T1000 (cell line): Measurements from ENCODE around the gene RBCK1.

ENCODE experiments used
- DNase-seq: peaks from one replicate; lab custom pipeline; 2025; ENCODE audit warnings: mixed read lengths; lab: John Stamatoyannopoulos, UW

Gene RBCK1

GRCh38 chr20:418858-419365 lies 10.8 kb downstream of the RBCK1 start:
- no peak for DNase-seq

- DNase-seq, result no peak
Observed at GRCh38 chr20:419556-420165, 11.6 kb downstream of the RBCK1 start.

- no peak for DNase-seq
Observed at GRCh38 chr20:420166-420620, 12.1 kb downstream of the RBCK1 start.

- DNase-seq, result no peak
Observed at GRCh38 chr20:420721-421574, 12.8 kb downstream of the RBCK1 start.

- DNase-seq, result no peak
Observed at GRCh38 chr20:421685-422250, 13.7 kb downstream of the RBCK1 start.

GRCh38 chr20:426566-426965 lies 18.5 kb downstream of the RBCK1 start:
- DNase-seq, result no peak

- no peak for DNase-seq
Observed at GRCh38 chr20:427401-427800, 19.3 kb downstream of the RBCK1 start.

GRCh38 chr20:427849-428657 lies 20.0 kb downstream of the RBCK1 start:
- no peak for DNase-seq

GRCh38 chr20:428658-429200 lies 20.6 kb downstream of the RBCK1 start:
- no peak for DNase-seq

- no peak for DNase-seq
Observed at GRCh38 chr20:430091-430999, 22.2 kb downstream of the RBCK1 start.

- no peak for DNase-seq
Observed at GRCh38 chr20:431012-431904, 23.2 kb downstream of the RBCK1 start.

- no peak for DNase-seq
Observed at GRCh38 chr20:432208-432607, 24.1 kb downstream of the RBCK1 start.

GRCh38 chr20:432677-433299 lies 24.7 kb downstream of the RBCK1 start:
- no peak for DNase-seq

GRCh38 chr20:433300-433975 lies 25.3 kb downstream of the RBCK1 start:
- DNase-seq, result no peak

- DNase-seq, result no peak
Observed at GRCh38 chr20:434221-434620, 26.1 kb downstream of the RBCK1 start.

GRCh38 chr20:434661-435419 lies 26.7 kb downstream of the RBCK1 start:
- DNase-seq, result no peak

GRCh38 chr20:435558-435957 lies 27.5 kb downstream of the RBCK1 start:
- no peak for DNase-seq

GRCh38 chr20:436476-436875 lies 28.4 kb downstream of the RBCK1 start:
- DNase-seq, result no peak
